Panc1 (cell line): Measurements from ENCODE around the gene LY6G6C. TPM values are rescaled to one million over a fixed set of nuclear protein-coding genes. Genes with fewer than 3 reads are reported as not detected.

Source experiments
- ATAC-seq: fragments of 200-7000 bp; cut with Tn5 transposase; 2 replicates; pipeline ENCODE4 v1.9.1; 2020; ENCODE audit warnings: mild to moderate bottlenecking, moderate library complexity
- BruUV-seq: library from RNA; stranded (reverse); fragments of 400-500 nt; replicated peaks from 2 replicates; lab custom pipeline; 2021; lab: Mats Ljungman, UMichigan
- CTCF ChIA-PET: fragments of 300-600 bp; sonication (Branson Sonifier 250); formaldehyde crosslinking; loops from one replicate; lab custom pipeline; 2022; ENCODE audit warnings: antibody characterized with exemption; lab: Charles Lee
- POLR2A ChIA-PET: fragments of 300-600 bp; sonication (Branson Sonifier 250); formaldehyde crosslinking; loops from one replicate; lab custom pipeline; 2022; ENCODE audit warnings: antibody characterized with exemption; lab: Charles Lee
- DNase-seq: peaks from one replicate; pipeline ENCODE4 v3.0.0-alpha.2; 2010; ENCODE audit warnings: low read depth, low spot score
- H3K27ac ChIP-seq: 2 replicates; pipeline ENCODE4 v1.5.1; 2011; ENCODE audit warnings: mild to moderate bottlenecking, low read length, inconsistent platforms
- H3K27me3 ChIP-seq: fragments of 200-500 bp; sonication (Bioruptor generic); 2 replicates; pipeline ENCODE4 v1.6.0; 2014; ENCODE audit warnings: low read length, inconsistent platforms; ENCODE audit not compliant: control insufficient read depth, insufficient read depth
- H3K36me3 ChIP-seq: fragments of 200-500 bp; sonication (Bioruptor generic); 2 replicates; pipeline ENCODE4 v1.5.1; 2014; ENCODE audit warnings: inconsistent platforms, mild to moderate bottlenecking, low read length, moderate library complexity; ENCODE audit not compliant: control insufficient read depth, insufficient read depth
- H3K4me1 ChIP-seq: 2 replicates; pipeline ENCODE4 v1.5.1; 2011; ENCODE audit warnings: inconsistent platforms, mild to moderate bottlenecking, low read length, moderate library complexity; ENCODE audit not compliant: control insufficient read depth, insufficient read depth
- H3K4me3 ChIP-seq, 2 experiments: 2 replicates each; pipeline ENCODE4 v1.5.1; 2011 to 2012; ENCODE audit warnings: low read depth in 2 of 2, low read length in 2 of 2, mild to moderate bottlenecking in 2 of 2, inconsistent platforms in 1 of 2, moderate library complexity in 1 of 2
- H3K9me3 ChIP-seq: fragments of 200-500 bp; sonication (Bioruptor generic); 2 replicates; pipeline ENCODE4 v1.5.1; 2014; ENCODE audit warnings: low read depth, mild to moderate bottlenecking, inconsistent platforms, low read length, moderate library complexity; ENCODE audit not compliant: control insufficient read depth, insufficient read depth
- POLR2AphosphoS5 ChIP-seq: IDR thresholded peaks from 2 replicates; pipeline ENCODE4 v1.6.1; 2012; ENCODE audit warnings: mild to moderate bottlenecking, low read depth, low read length, moderate library complexity
- SIN3A ChIP-seq: IDR thresholded peaks from 2 replicates; pipeline ENCODE4 v1.6.1; 2012; ENCODE audit warnings: low read depth, mild to moderate bottlenecking, low read length, moderate library complexity, borderline replicate concordance; ENCODE audit not compliant: insufficient read depth
- TCF7L2 ChIP-seq: IDR thresholded peaks from 2 replicates; pipeline ENCODE4 v1.6.1; 2011; ENCODE audit warnings: mild to moderate bottlenecking, low read depth, low read length, inconsistent platforms
- in situ Hi-C: cut with HindIII; loops from 2 replicates; pipeline ENCODE4 v1.10.0; 2016; ENCODE audit warnings: low sequenced_read_pairs, low pct_unique_long_range_greater_than_20kb
- intact Hi-C: fragments of 100-400 bp; cut with micrococcal nuclease; formaldehyde crosslinking; loops from one replicate; pipeline ENCODE4 v1.10.0; 2022; ENCODE audit not compliant: unreplicated experiment
- total RNA-seq: library from RNA; stranded (reverse); gene quantifications from one replicate; pipeline ENCODE4 v1.2.1, GENCODE V29; 2021; ENCODE audit not compliant: unreplicated experiment
- TF ChIP-seq, protein P1 (sequence below): fragments of 450-650 bp; IDR thresholded peaks from 2 replicates; pipeline ENCODE4 v1.5.1; 2017; ENCODE audit warnings: mild to moderate bottlenecking
- TF ChIP-seq, protein P2 (sequence below), 2 experiments: IDR thresholded peaks; 2 replicates each; pipeline ENCODE4 v1.6.1; 2011 to 2012; ENCODE audit warnings: low read depth in 2 of 2, control low read depth in 1 of 2, low read length in 1 of 2, mild to moderate bottlenecking in 1 of 2, moderate library complexity in 1 of 2; ENCODE audit not compliant: insufficient read depth in 1 of 2

Gene LY6G6C
- total RNA-seq, 1 experiment from 2014 or later: 0.23 TPM

DNA sequence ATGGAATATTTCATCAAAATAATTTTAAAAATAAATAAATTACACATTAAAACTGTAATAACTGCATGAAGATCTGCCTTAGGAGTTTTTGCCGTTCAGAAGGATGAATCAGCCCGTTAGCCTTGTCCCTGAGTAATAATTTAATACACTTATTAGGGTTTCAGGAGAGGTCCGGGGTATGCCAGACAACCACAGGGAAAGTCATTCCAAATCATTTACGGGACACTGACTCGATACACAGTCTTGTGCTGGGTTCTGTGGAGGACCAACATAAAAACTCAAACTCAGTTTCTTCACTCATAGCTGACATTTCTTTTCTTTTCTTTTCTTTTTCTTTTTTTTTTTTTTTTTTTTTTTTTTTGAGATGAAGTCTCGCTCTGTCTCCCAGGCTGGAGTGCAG lies 15.6 kb downstream of the LY6G6C start:
- H3K27ac ChIP-seq: no peak overlapping the region
- DNase-seq: no peak
- no peak overlapping the region for H3K4me3 ChIP-seq
- H3K9me3 ChIP-seq: no peaks in the 10 kb centered on the region
- no peak for ATAC-seq
- no peaks in the 10 kb centered on the region for H3K27me3 ChIP-seq
- in situ Hi-C loops: no loop called here
- no TSS peak for BruUV-seq
- POLR2A ChIA-PET: no interaction called here
- H3K4me1 ChIP-seq: peaks cover 7% of the 10 kb centered on the region
- peaks cover 2% of the 10 kb centered on the region; the same call in 1 of the 2 replicates for H3K36me3 ChIP-seq
- CTCF ChIA-PET: no interaction called here
- intact Hi-C loops: no loop called here
- no peak for TF ChIP-seq POLR2AphosphoS5
- TF ChIP-seq SIN3A: no peak
- TF ChIP-seq, protein P1, sequence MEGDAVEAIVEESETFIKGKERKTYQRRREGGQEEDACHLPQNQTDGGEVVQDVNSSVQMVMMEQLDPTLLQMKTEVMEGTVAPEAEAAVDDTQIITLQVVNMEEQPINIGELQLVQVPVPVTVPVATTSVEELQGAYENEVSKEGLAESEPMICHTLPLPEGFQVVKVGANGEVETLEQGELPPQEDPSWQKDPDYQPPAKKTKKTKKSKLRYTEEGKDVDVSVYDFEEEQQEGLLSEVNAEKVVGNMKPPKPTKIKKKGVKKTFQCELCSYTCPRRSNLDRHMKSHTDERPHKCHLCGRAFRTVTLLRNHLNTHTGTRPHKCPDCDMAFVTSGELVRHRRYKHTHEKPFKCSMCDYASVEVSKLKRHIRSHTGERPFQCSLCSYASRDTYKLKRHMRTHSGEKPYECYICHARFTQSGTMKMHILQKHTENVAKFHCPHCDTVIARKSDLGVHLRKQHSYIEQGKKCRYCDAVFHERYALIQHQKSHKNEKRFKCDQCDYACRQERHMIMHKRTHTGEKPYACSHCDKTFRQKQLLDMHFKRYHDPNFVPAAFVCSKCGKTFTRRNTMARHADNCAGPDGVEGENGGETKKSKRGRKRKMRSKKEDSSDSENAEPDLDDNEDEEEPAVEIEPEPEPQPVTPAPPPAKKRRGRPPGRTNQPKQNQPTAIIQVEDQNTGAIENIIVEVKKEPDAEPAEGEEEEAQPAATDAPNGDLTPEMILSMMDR: no peak
- TF ChIP-seq, protein P2, sequence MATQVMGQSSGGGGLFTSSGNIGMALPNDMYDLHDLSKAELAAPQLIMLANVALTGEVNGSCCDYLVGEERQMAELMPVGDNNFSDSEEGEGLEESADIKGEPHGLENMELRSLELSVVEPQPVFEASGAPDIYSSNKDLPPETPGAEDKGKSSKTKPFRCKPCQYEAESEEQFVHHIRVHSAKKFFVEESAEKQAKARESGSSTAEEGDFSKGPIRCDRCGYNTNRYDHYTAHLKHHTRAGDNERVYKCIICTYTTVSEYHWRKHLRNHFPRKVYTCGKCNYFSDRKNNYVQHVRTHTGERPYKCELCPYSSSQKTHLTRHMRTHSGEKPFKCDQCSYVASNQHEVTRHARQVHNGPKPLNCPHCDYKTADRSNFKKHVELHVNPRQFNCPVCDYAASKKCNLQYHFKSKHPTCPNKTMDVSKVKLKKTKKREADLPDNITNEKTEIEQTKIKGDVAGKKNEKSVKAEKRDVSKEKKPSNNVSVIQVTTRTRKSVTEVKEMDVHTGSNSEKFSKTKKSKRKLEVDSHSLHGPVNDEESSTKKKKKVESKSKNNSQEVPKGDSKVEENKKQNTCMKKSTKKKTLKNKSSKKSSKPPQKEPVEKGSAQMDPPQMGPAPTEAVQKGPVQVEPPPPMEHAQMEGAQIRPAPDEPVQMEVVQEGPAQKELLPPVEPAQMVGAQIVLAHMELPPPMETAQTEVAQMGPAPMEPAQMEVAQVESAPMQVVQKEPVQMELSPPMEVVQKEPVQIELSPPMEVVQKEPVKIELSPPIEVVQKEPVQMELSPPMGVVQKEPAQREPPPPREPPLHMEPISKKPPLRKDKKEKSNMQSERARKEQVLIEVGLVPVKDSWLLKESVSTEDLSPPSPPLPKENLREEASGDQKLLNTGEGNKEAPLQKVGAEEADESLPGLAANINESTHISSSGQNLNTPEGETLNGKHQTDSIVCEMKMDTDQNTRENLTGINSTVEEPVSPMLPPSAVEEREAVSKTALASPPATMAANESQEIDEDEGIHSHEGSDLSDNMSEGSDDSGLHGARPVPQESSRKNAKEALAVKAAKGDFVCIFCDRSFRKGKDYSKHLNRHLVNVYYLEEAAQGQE (IDR thresholded peaks at IDR 0.05; ENCODE audit: insufficient read depth in 1 of 2, low read depth in 2 of 2, low read length in 1 of 2): no peak
- no peak for TF ChIP-seq TCF7L2

DNA sequence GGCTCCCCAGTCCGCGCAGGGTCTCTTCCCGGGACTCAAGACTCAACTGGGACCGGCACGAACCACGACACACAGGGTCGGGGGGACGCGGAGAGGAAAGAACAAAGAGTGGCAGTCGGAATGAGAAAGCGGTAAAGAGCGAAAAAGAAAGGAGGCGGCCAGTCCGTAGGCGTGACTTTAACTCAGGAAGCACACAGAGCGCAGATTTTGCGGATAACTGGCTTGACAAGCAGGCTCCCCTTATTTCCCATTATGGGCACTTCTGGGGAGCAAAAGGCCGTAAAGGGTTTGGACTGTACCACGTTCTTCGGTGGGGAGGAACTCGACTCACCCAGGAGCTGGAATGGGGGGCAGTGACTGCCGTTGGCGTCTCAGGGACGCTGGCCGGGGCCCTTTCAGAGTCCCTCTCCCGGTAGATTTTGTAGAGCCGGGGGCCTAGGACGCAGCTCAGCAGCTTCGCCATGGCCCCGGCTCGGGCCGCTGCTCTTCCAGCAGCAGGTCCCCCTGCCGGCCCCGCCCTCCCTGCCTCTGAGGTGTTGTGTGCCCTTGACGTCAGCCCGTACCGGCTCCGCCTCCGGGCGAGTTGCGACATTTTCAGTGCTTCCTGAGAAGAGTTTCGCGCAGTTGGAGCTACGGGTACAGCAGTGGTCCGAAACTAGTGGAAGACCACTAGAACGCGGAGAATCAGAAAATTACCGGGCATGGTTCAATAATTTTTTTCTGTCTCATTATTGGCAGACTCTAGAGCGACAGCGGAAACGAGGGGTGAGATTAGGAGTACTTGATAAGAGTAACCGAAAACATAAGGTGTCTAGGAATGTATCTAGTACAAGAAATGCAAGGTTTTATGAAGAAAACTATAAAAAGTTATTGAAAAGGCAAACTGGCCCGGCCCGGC lies 18.5 kb downstream of the LY6G6C start, which contains the start of gene ABHD16A:
ABHD16A (minus strand) TSS at position 506 of the 898 bp plus-strand sequence; CDS start at position 463, 43 bp downstream.
- intact Hi-C loops: no loop called here

More for the DNA sequence above, 18.5 kb downstream of the LY6G6C start, which contains the start of gene ABHD16A:
- POLR2A ChIA-PET: interaction anchor here (0.6 to 0.7 kb wide), 3 partner anchors 93 to 356 kb away, joined by 3 to 6 read pairs (median 4); partner anchors contain the start of gene VARS1
- peaks cover 2% of the 10 kb centered on the region; the same call in 1 of the 2 replicates for H3K36me3 ChIP-seq
- TF ChIP-seq POLR2AphosphoS5 (peak; percentile 89), SIN3A (no peak), TCF7L2 (peak; percentile 52; the same call in 1 of the 2 replicates)
- TF ChIP-seq, protein P2 (IDR thresholded peaks at IDR 0.05; ENCODE audit: insufficient read depth in 1 of 2, low read depth in 2 of 2, low read length in 1 of 2): peak in 1 of 2 experiments; percentile 0; a peak in 1 of 4 replicates
- TF ChIP-seq, protein P1: no peak
- peak within 1 kb of the TSS; percentile 92 to 99 for H3K4me3 ChIP-seq
- H3K4me1 ChIP-seq: peaks cover 7% of the 10 kb centered on the region; the same call in 1 of the 2 replicates
- DNase-seq (peak; percentile 94), ATAC-seq (peak; percentile 100)
- CTCF ChIA-PET: interaction anchor here (0.9 kb wide), 1 partner anchor 11 kb away, joined by 3 read pairs; no protein-coding TSS in a partner anchor
- in situ Hi-C loops: no loop called here
- H3K27me3 ChIP-seq: no peaks in the 10 kb centered on the region
- peak within 1 kb of the TSS; percentile 95 for H3K27ac ChIP-seq
- no peaks in the 10 kb centered on the region for H3K9me3 ChIP-seq
- no TSS peak for BruUV-seq
